ENCODE results near the gene DLGAP1. TPM values are rescaled to one million over a fixed set of nuclear protein-coding genes. Genes with fewer than 3 reads are reported as not detected.
A peak's percentile ranks its signal among the peaks of the same experiment; 100 is the strongest.

The DLGAP1 gene
- total and polyA plus RNA-seq, 2 experiments from 2014 or later: 17.0 to 48.5 TPM

- TF ChIP-seq REST (IDR thresholded peaks at IDR 0.05; ENCODE audit: unreplicated experiment) (no peak), EZH2phosphoT487 (IDR thresholded peaks at IDR 0.05; ENCODE audit: unreplicated experiment) (no peak), ZNF114 (CRISPR knock-in tag; IDR thresholded peaks at IDR 0.05) (no peak), POLR2AphosphoS5 (IDR thresholded peaks at IDR 0.05; ENCODE audit: low read depth) (no peak)
Measured at GRCh38 chr18:3892152-3892551, 563.0 kb downstream of the DLGAP1 start (continued).

GRCh38 chr18:3891245-3891644 lies 563.9 kb downstream of the DLGAP1 start:
- Histone ChIP-seq H3K27me3 (ENCODE audit: insufficient read depth) (no peaks in the 10 kb centered on the region), H4K20me1 (replicated peaks; ENCODE audit: insufficient read depth) (no peaks in the 10 kb centered on the region), H3K9me2 (ENCODE audit: insufficient read depth) (no peaks in the 10 kb centered on the region), H3K4me1 (ENCODE audit: insufficient read depth) (no peaks in the 10 kb centered on the region), H3K27ac (ENCODE audit: low read depth) (no peak overlapping the region), H3F3A (replicated peaks; ENCODE audit: low read depth) (no peaks in the 10 kb centered on the region), H3K36me3 (ENCODE audit: insufficient read depth) (no peaks in the 10 kb centered on the region), H3K79me2 (replicated peaks; ENCODE audit: insufficient read depth) (no peaks in the 10 kb centered on the region), H3K4me3 (no peak overlapping the region), H3K4me2 (no peak overlapping the region), H2AFZ (no peak overlapping the region)
- DNase-seq (ENCODE audit: low spot score) (no peak), ATAC-seq (no peak)
- 0 out of 3 replicates have a peak, but pooled peaks cover 3% of the 10 kb centered on the region for H3K36me3 Mint-ChIP-seq (ENCODE audit: low read depth)
- H3K4me3 Mint-ChIP-seq: no peak overlapping the region
- no peaks in the 10 kb centered on the region for H3K9me3 Mint-ChIP-seq
- H3K27ac Mint-ChIP-seq: peak overlapping the region; percentile 2; the same call in 1 of the 2 replicates
- peaks cover 6% of the 10 kb centered on the region; the same call in 1 of the 3 replicates for H3K4me1 Mint-ChIP-seq
- no peaks in the 10 kb centered on the region for H3K27me3 Mint-ChIP-seq (ENCODE audit: insufficient read depth, low read depth, poor library complexity)
- TF ChIP-seq REST (IDR thresholded peaks at IDR 0.05; ENCODE audit: unreplicated experiment) (no peak), CREB1 (CRISPR knock-in tag; IDR thresholded peaks at IDR 0.05; ENCODE audit: low read depth) (no peak), STAT1 (IDR thresholded peaks at IDR 0.05; ENCODE audit: unreplicated experiment) (no peak), ETS1 (IDR thresholded peaks at IDR 0.05) (no peak), EZH2 (IDR thresholded peaks at IDR 0.05; ENCODE audit: low read depth, unreplicated experiment) (no peak), ZNF462 (CRISPR knock-in tag; IDR thresholded peaks at IDR 0.05) (no peak), ZNF114 (CRISPR knock-in tag; IDR thresholded peaks at IDR 0.05) (no peak), EZH2phosphoT487 (IDR thresholded peaks at IDR 0.05; ENCODE audit: unreplicated experiment) (no peak), POLR2AphosphoS5 (IDR thresholded peaks at IDR 0.05; ENCODE audit: low read depth) (no peak), JUNB (IDR thresholded peaks at IDR 0.05; ENCODE audit: unreplicated experiment) (no peak), NANOG (IDR thresholded peaks at IDR 0.05; ENCODE audit: borderline replicate concordance) (no peak)

Measured in GM23338 (cell line).